HEK293 (cell line): ENCODE data around the gene ADCY4.

Source experiments
- KLF9 ChIP-seq: fragments of 450-650 bp; formaldehyde crosslinking; IDR thresholded peaks from 2 replicates; pipeline ENCODE4 v1.5.1; 2016; ENCODE audit warnings: missing biosample characterization, missing genetic modification characterization, low read depth
- MEIS1 ChIP-seq: sonication (generic); formaldehyde crosslinking; IDR thresholded peaks from 2 replicates; pipeline ENCODE4 v1.8.1; 2022; ENCODE audit warnings: missing genetic modification reagents, mild to moderate bottlenecking, borderline replicate concordance
- SCRT2 ChIP-seq: fragments of 450-650 bp; formaldehyde crosslinking; IDR thresholded peaks from 2 replicates; pipeline ENCODE4 v1.5.1; 2016; ENCODE audit warnings: missing biosample characterization, missing genetic modification characterization
- SP7 ChIP-seq: fragments of 450-650 bp; formaldehyde crosslinking; IDR thresholded peaks from 2 replicates; pipeline ENCODE4 v1.5.1; 2016; ENCODE audit warnings: missing biosample characterization, missing genetic modification characterization
- TCF7L2 ChIP-seq: IDR thresholded peaks from 2 replicates; pipeline ENCODE4 v1.6.1; 2011; ENCODE audit warnings: low read depth, mild to moderate bottlenecking, inconsistent platforms, low read length, moderate library complexity, borderline replicate concordance
- ZBTB17 ChIP-seq: fragments of 450-650 bp; formaldehyde crosslinking; IDR thresholded peaks from 2 replicates; pipeline ENCODE4 v1.5.1; 2016; ENCODE audit warnings: missing biosample characterization, missing genetic modification characterization
- ZBTB8A ChIP-seq: fragments of 450-650 bp; formaldehyde crosslinking; IDR thresholded peaks from 2 replicates; pipeline ENCODE4 v1.5.1; 2016; ENCODE audit warnings: missing biosample characterization, missing genetic modification characterization
- ZFP3 ChIP-seq: fragments of 450-650 bp; formaldehyde crosslinking; IDR thresholded peaks from 2 replicates; pipeline ENCODE4 v1.5.1; 2016; ENCODE audit warnings: low read depth, missing biosample characterization, missing genetic modification characterization
- ZFP37 ChIP-seq: fragments of 450-650 bp; formaldehyde crosslinking; IDR thresholded peaks from 2 replicates; pipeline ENCODE4 v1.5.1; 2016; ENCODE audit warnings: missing biosample characterization, missing genetic modification characterization
- ZNF112 ChIP-seq: fragments of 450-650 bp; formaldehyde crosslinking; IDR thresholded peaks from 2 replicates; pipeline ENCODE4 v1.5.0; 2017; ENCODE audit warnings: missing biosample characterization, missing genetic modification characterization
- ZNF121 ChIP-seq: fragments of 450-650 bp; formaldehyde crosslinking; IDR thresholded peaks from 2 replicates; pipeline ENCODE4 v1.5.1; 2016; ENCODE audit warnings: missing biosample characterization, missing genetic modification characterization
- ZNF138 ChIP-seq: fragments of 450-650 bp; formaldehyde crosslinking; IDR thresholded peaks from 2 replicates; pipeline ENCODE4 v1.5.1; 2016; ENCODE audit warnings: missing biosample characterization, missing genetic modification characterization, borderline replicate concordance
- ZNF140 ChIP-seq: fragments of 450-650 bp; formaldehyde crosslinking; IDR thresholded peaks from 2 replicates; pipeline ENCODE4 v1.5.1; 2016; ENCODE audit warnings: missing biosample characterization, missing genetic modification characterization
- ZNF16 ChIP-seq: fragments of 450-650 bp; formaldehyde crosslinking; IDR thresholded peaks from 2 replicates; pipeline ENCODE4 v1.5.1; 2016; ENCODE audit warnings: low read depth, missing biosample characterization, missing genetic modification characterization
- ZNF184 ChIP-seq: fragments of 450-650 bp; IDR thresholded peaks from 2 replicates; pipeline ENCODE4 v1.5.1; 2018; ENCODE audit warnings: missing biosample characterization, mild to moderate bottlenecking, missing genetic modification characterization
- ZNF19 ChIP-seq: fragments of 450-650 bp; formaldehyde crosslinking; IDR thresholded peaks from 2 replicates; pipeline ENCODE4; 2016; ENCODE audit warnings: missing biosample characterization, missing genetic modification characterization, low read depth
- ZNF23 ChIP-seq: fragments of 450-650 bp; formaldehyde crosslinking; IDR thresholded peaks from 2 replicates; pipeline ENCODE4 v1.5.1; 2016; ENCODE audit warnings: missing biosample characterization, missing genetic modification characterization, borderline replicate concordance
- ZNF354C ChIP-seq: fragments of 450-650 bp; formaldehyde crosslinking; IDR thresholded peaks from 2 replicates; pipeline ENCODE4 v1.5.1; 2016; ENCODE audit warnings: missing biosample characterization, missing genetic modification characterization, low read depth, borderline replicate concordance
- ZNF391 ChIP-seq: fragments of 450-650 bp; formaldehyde crosslinking; IDR thresholded peaks from 2 replicates; pipeline ENCODE4 v1.5.1; 2016; ENCODE audit warnings: low read depth, missing biosample characterization, missing genetic modification characterization, borderline replicate concordance
- ZNF404 ChIP-seq: fragments of 450-650 bp; formaldehyde crosslinking; IDR thresholded peaks from 2 replicates; pipeline ENCODE4 v1.5.1; 2017; ENCODE audit warnings: missing biosample characterization, missing genetic modification characterization
- ZNF426 ChIP-seq: fragments of 450-650 bp; formaldehyde crosslinking; IDR thresholded peaks from 2 replicates; pipeline ENCODE4 v1.5.1; 2017; ENCODE audit warnings: missing biosample characterization, missing genetic modification characterization, mild to moderate bottlenecking, inconsistent platforms, moderate library complexity
- ZNF529 ChIP-seq: fragments of 450-650 bp; formaldehyde crosslinking; IDR thresholded peaks from 2 replicates; pipeline ENCODE4 v1.5.1; 2017; ENCODE audit warnings: missing genetic modification characterization, missing biosample characterization; ENCODE audit not compliant: insufficient replicate concordance
- ZNF621 ChIP-seq: fragments of 450-650 bp; formaldehyde crosslinking; IDR thresholded peaks from 2 replicates; pipeline ENCODE4 v1.5.1; 2017; ENCODE audit warnings: missing biosample characterization, missing genetic modification characterization
- ZNF654 ChIP-seq: fragments of 450-650 bp; formaldehyde crosslinking; IDR thresholded peaks from 2 replicates; pipeline ENCODE4 v1.5.1; 2016; ENCODE audit warnings: low read depth, missing biosample characterization, missing genetic modification characterization
- ZNF76 ChIP-seq: fragments of 450-650 bp; formaldehyde crosslinking; IDR thresholded peaks from 2 replicates; pipeline ENCODE4; 2016; ENCODE audit warnings: low read depth, missing biosample characterization, missing genetic modification characterization, borderline replicate concordance
- ZNF768 ChIP-seq: fragments of 450-650 bp; formaldehyde crosslinking; IDR thresholded peaks from 2 replicates; pipeline ENCODE4 v1.5.1; 2018; ENCODE audit warnings: missing biosample characterization, mild to moderate bottlenecking, missing genetic modification characterization
- ZNF843 ChIP-seq: fragments of 450-650 bp; formaldehyde crosslinking; IDR thresholded peaks from 2 replicates; pipeline ENCODE4 v1.5.1; 2016; ENCODE audit warnings: missing biosample characterization, missing genetic modification characterization
- ZSCAN23 ChIP-seq: fragments of 450-650 bp; formaldehyde crosslinking; IDR thresholded peaks from 2 replicates; pipeline ENCODE4 v1.5.1; 2016; ENCODE audit warnings: missing biosample characterization, missing genetic modification characterization
- TF ChIP-seq, protein P1 (sequence below): fragments of 450-650 bp; formaldehyde crosslinking; IDR thresholded peaks from 2 replicates; pipeline ENCODE4 v1.5.1; 2016; ENCODE audit warnings: missing biosample characterization, missing genetic modification characterization
- TF ChIP-seq, protein P2 (sequence below): fragments of 450-650 bp; formaldehyde crosslinking; IDR thresholded peaks from 2 replicates; pipeline ENCODE4 v1.5.1; 2016; ENCODE audit warnings: missing biosample characterization, missing genetic modification characterization
- TF ChIP-seq, protein P3 (sequence below): fragments of 450-650 bp; formaldehyde crosslinking; IDR thresholded peaks from 2 replicates; pipeline ENCODE4 v1.5.1; 2016; ENCODE audit warnings: missing biosample characterization, missing genetic modification characterization
- TF ChIP-seq, protein P4 (sequence below): fragments of 450-650 bp; formaldehyde crosslinking; IDR thresholded peaks from 2 replicates; pipeline ENCODE4 v1.5.1; 2017; ENCODE audit warnings: missing biosample characterization, missing genetic modification characterization

ADCY4 gene

DNA sequence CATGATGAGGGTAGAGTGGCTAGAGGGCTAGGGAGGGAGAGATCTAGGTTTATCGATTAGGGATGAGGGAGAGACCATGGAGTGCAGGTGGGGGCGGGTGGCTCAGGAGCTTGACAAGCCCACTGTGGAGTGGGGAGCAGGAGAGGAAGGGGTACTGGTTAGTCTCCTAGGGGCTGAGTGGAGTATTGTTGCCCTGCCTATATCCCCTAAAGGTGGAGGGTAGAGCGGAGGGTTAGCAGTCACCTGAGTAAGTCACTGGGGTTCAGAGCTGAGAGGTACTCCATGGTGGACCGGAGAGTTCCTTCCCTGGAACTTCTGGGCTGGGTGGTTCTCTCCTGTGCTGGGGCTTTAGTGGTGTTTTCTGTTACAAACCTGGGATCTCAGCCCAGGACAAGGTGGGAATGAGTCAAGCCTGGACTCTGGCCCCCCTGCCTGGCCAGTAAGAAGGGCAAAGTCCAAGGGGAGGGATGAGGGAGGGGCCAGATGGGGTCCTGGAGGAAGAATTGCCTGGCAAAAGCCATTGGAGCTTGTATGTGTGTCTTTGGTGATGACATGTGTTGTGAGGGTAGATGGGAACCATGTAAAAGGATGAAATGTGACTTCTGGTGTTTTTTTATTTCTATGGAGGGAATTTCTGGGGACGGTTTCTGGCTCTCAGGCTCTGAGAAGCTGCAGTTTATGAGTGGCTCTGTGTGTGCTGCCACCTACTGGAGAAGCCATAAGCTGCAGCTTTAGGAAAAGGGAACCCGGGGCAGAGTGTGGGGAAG lies 27.1 kb downstream of the ADCY4 start, which contains the start of gene CIDEB (continued):
- TF ChIP-seq, protein P1, sequence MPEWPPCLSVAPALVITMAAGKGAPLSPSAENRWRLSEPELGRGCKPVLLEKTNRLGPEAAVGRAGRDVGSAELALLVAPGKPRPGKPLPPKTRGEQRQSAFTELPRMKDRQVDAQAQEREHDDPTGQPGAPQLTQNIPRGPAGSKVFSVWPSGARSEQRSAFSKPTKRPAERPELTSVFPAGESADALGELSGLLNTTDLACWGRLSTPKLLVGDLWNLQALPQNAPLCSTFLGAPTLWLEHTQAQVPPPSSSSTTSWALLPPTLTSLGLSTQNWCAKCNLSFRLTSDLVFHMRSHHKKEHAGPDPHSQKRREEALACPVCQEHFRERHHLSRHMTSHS (tag by site-specific recombination), result no peak
- no peak for TF ChIP-seq ZNF184 (tag by site-specific recombination)
- TF ChIP-seq ZNF621 (tag by site-specific recombination), result no peak
- TF ChIP-seq, protein P2, sequence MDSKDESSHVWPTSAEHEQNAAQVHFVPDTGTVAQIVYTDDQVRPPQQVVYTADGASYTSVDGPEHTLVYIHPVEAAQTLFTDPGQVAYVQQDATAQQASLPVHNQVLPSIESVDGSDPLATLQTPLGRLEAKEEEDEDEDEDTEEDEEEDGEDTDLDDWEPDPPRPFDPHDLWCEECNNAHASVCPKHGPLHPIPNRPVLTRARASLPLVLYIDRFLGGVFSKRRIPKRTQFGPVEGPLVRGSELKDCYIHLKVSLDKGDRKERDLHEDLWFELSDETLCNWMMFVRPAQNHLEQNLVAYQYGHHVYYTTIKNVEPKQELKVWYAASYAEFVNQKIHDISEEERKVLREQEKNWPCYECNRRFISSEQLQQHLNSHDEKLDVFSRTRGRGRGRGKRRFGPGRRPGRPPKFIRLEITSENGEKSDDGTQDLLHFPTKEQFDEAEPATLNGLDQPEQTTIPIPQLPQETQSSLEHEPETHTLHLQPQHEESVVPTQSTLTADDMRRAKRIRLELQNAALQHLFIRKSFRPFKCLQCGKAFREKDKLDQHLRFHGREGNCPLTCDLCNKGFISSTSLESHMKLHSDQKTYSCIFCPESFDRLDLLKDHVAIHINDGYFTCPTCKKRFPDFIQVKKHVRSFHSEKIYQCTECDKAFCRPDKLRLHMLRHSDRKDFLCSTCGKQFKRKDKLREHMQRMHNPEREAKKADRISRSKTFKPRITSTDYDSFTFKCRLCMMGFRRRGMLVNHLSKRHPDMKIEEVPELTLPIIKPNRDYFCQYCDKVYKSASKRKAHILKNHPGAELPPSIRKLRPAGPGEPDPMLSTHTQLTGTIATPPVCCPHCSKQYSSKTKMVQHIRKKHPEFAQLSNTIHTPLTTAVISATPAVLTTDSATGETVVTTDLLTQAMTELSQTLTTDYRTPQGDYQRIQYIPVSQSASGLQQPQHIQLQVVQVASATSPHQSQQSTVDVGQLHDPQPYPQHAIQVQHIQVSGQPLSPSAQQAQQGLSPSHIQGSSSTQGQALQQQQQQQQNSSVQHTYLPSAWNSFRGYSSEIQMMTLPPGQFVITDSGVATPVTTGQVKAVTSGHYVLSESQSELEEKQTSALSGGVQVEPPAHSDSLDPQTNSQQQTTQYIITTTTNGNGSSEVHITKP (tag by site-specific recombination), result no peak
- TF ChIP-seq ZNF23 (tag by site-specific recombination), result no peak
- TF ChIP-seq ZFP3 (tag by site-specific recombination), result no peak
- TF ChIP-seq ZBTB8A (tag by site-specific recombination), result no peak
- TF ChIP-seq ZNF112 (tag by site-specific recombination), result no peak
- TF ChIP-seq, protein P3, sequence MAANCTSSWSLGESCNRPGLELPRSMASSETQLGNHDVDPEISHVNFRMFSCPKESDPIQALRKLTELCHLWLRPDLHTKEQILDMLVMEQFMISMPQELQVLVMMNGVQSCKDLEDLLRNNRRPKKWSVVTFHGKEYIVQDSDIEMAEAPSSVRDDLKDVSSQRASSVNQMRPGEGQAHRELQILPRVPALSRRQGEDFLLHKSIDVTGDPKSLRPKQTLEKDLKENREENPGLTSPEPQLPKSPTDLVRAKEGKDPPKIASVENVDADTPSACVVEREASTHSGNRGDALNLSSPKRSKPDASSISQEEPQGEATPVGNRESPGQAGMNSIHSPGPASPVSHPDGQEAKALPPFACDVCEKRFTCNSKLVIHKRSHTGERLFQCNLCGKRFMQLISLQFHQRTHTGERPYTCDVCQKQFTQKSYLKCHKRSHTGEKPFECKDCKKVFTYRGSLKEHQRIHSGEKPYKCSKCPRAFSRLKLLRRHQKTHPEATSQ (tag by site-specific recombination), result no peak
- TF ChIP-seq KLF9 (tag by site-specific recombination), result no peak
- no peak for TF ChIP-seq ZSCAN23 (tag by site-specific recombination)
- no peak for TF ChIP-seq MEIS1 (CRISPR knock-in tag)
- no peak for TF ChIP-seq ZNF391 (tag by site-specific recombination)
- TF ChIP-seq TCF7L2, result no peak
- TF ChIP-seq ZNF16, result no peak
- TF ChIP-seq SCRT2 (tag by site-specific recombination), result no peak
- no peak for TF ChIP-seq ZNF529 (tag by site-specific recombination)
- no peak for TF ChIP-seq ZNF354C (tag by site-specific recombination)
- no peak for TF ChIP-seq ZNF140 (tag by site-specific recombination)
- no peak for TF ChIP-seq ZFP37
- TF ChIP-seq ZNF138, result no peak
- TF ChIP-seq ZNF768 (tag by site-specific recombination), result no peak
- TF ChIP-seq ZNF404 (tag by site-specific recombination), result no peak
- peak; percentile 33; the same call in 1 of the 2 replicates for TF ChIP-seq ZNF76 (tag by site-specific recombination)
- TF ChIP-seq SP7 (tag by site-specific recombination), result 0 out of 2 replicates have a peak, but pooled peaks have one; percentile 10
- peak; percentile 24; the same call in 1 of the 2 replicates for TF ChIP-seq ZBTB17
- TF ChIP-seq, protein P4, sequence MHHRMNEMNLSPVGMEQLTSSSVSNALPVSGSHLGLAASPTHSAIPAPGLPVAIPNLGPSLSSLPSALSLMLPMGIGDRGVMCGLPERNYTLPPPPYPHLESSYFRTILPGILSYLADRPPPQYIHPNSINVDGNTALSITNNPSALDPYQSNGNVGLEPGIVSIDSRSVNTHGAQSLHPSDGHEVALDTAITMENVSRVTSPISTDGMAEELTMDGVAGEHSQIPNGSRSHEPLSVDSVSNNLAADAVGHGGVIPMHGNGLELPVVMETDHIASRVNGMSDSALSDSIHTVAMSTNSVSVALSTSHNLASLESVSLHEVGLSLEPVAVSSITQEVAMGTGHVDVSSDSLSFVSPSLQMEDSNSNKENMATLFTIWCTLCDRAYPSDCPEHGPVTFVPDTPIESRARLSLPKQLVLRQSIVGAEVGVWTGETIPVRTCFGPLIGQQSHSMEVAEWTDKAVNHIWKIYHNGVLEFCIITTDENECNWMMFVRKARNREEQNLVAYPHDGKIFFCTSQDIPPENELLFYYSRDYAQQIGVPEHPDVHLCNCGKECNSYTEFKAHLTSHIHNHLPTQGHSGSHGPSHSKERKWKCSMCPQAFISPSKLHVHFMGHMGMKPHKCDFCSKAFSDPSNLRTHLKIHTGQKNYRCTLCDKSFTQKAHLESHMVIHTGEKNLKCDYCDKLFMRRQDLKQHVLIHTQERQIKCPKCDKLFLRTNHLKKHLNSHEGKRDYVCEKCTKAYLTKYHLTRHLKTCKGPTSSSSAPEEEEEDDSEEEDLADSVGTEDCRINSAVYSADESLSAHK, result no peak
- no peak for TF ChIP-seq ZNF19 (tag by site-specific recombination)
- TF ChIP-seq ZNF426 (tag by site-specific recombination), result no peak
- no peak for TF ChIP-seq ZNF121
- TF ChIP-seq ZNF843 (tag by site-specific recombination), result no peak
- TF ChIP-seq ZNF654, result peak; percentile 40
